GM23338 (cell line): ENCODE results near the gene FAM241A. TPM values are rescaled to one million over a fixed set of nuclear protein-coding genes. Genes with fewer than 3 reads are reported as not detected.
A peak's percentile ranks its signal among the peaks of the same experiment; 100 is the strongest.

Experiments used
- ATAC-seq: fragments of 200-7000 bp; cut with Tn5 transposase; 3 replicates; pipeline ENCODE4 v1.9.1; 2020
- DNase-seq: peaks from one replicate; pipeline ENCODE4 v3.0.0-alpha.2; 2015; ENCODE audit warnings: low spot score
- H2AFZ ChIP-seq: fragments of 200-600 bp; sonication (generic); 2 replicates; pipeline ENCODE4 v1.8.0; 2016; ENCODE audit warnings: antibody characterized with exemption, mild to moderate bottlenecking, moderate library complexity
- H3F3A ChIP-seq: fragments of 200-600 bp; sonication (generic); replicated peaks from 2 replicates; pipeline ENCODE4 v1.8.0; 2017; ENCODE audit warnings: antibody characterized with exemption, mixed run types, low read depth
- H3K27ac ChIP-seq: fragments of 200-600 bp; sonication (generic); 2 replicates; pipeline ENCODE4 v1.6.1; 2016; ENCODE audit warnings: low read depth
- H3K27me3 ChIP-seq: fragments of 200-600 bp; sonication (generic); 2 replicates; pipeline ENCODE4 v1.8.0; 2016; ENCODE audit warnings: mild to moderate bottlenecking, mixed run types, moderate library complexity; ENCODE audit not compliant: insufficient read depth
- H3K36me3 ChIP-seq: fragments of 200-600 bp; sonication (generic); 2 replicates; pipeline ENCODE4 v1.8.0; 2016; ENCODE audit warnings: mild to moderate bottlenecking; ENCODE audit not compliant: insufficient read depth
- H3K4me1 ChIP-seq: fragments of 200-600 bp; sonication (generic); 2 replicates; pipeline ENCODE4 v1.8.0; 2016; ENCODE audit warnings: mild to moderate bottlenecking, moderate library complexity; ENCODE audit not compliant: insufficient read depth
- H3K4me2 ChIP-seq: fragments of 200-600 bp; sonication (generic); 2 replicates; pipeline ENCODE4 v1.7.1; 2017; ENCODE audit warnings: mixed run types
- H3K4me3 ChIP-seq: fragments of 200-600 bp; sonication (generic); 2 replicates; pipeline ENCODE4 v1.6.1; 2016; ENCODE audit warnings: mixed run types
- H3K79me2 ChIP-seq: fragments of 200-600 bp; sonication (generic); replicated peaks from 2 replicates; pipeline ENCODE4 v1.8.0; 2017; ENCODE audit warnings: mild to moderate bottlenecking; ENCODE audit not compliant: insufficient read depth
- H3K9me2 ChIP-seq: fragments of 200-600 bp; sonication (generic); 2 replicates; pipeline ENCODE4 v1.8.0; 2017; ENCODE audit not compliant: insufficient read depth
- H4K20me1 ChIP-seq: fragments of 200-600 bp; sonication (generic); replicated peaks from 2 replicates; pipeline ENCODE4 v1.8.0; 2017; ENCODE audit warnings: mild to moderate bottlenecking; ENCODE audit not compliant: insufficient read depth
- H3K27ac Mint-ChIP-seq: 2 replicates; pipeline ENCODE4 v1.8.0; 2020; ENCODE audit warnings: inconsistent platforms, mild to moderate bottlenecking, moderate library complexity, mixed read lengths
- H3K27me3 Mint-ChIP-seq: 3 replicates; pipeline ENCODE4 v1.8.0; 2022; ENCODE audit warnings: low read depth, mild to moderate bottlenecking, moderate library complexity, mixed read lengths, inconsistent platforms; ENCODE audit not compliant: insufficient read depth, poor library complexity
- H3K36me3 Mint-ChIP-seq: 3 replicates; pipeline ENCODE4 v1.8.0; 2021; ENCODE audit warnings: low read depth, mild to moderate bottlenecking, inconsistent platforms, moderate library complexity, mixed read lengths
- H3K4me1 Mint-ChIP-seq: 3 replicates; pipeline ENCODE4 v1.8.0; 2020; ENCODE audit warnings: mild to moderate bottlenecking, inconsistent platforms, mixed read lengths
- H3K4me3 Mint-ChIP-seq: 3 replicates; pipeline ENCODE4 v1.8.0; 2021; ENCODE audit warnings: moderate library complexity, mild to moderate bottlenecking, inconsistent platforms, mixed read lengths
- H3K9me3 Mint-ChIP-seq: 3 replicates; pipeline ENCODE4 v1.8.0; 2020; ENCODE audit warnings: moderate library complexity, mild to moderate bottlenecking, inconsistent platforms, mixed read lengths
- CREB1 ChIP-seq: fragments of 250-450 bp; sonication (Bioruptor Pico); IDR thresholded peaks from 2 replicates; pipeline ENCODE4 v1.5.0; 2020; ENCODE audit warnings: low read depth, mild to moderate bottlenecking, moderate library complexity
- CTCF ChIP-seq, 2 experiments: fragments of 200-600 bp in 1 of 2; sonication (generic) in 1 of 2; conservative IDR thresholded peaks; 2 replicates each; pipeline versions ENCODE4 v1.5.1 to v1.6.1; 2016 to 2017; ENCODE audit warnings: antibody characterized with exemption in 2 of 2, low read depth in 2 of 2, mild to moderate bottlenecking in 2 of 2, moderate library complexity in 1 of 2
- EZH2 ChIP-seq: fragments of 200-600 bp; sonication (generic); IDR thresholded peaks from one replicate; pipeline ENCODE4 v1.8.0; 2017; ENCODE audit warnings: antibody characterized with exemption, mild to moderate bottlenecking, low read depth; ENCODE audit not compliant: unreplicated experiment
- EZH2phosphoT487 ChIP-seq: fragments of 200-600 bp; sonication (generic); IDR thresholded peaks from one replicate; pipeline ENCODE4 v1.8.1; 2018; ENCODE audit warnings: antibody characterized with exemption; ENCODE audit not compliant: unreplicated experiment
- NANOG ChIP-seq: IDR thresholded peaks from 2 replicates; pipeline ENCODE4 v1.6.1; 2016; ENCODE audit warnings: antibody characterized with exemption, borderline replicate concordance
- POLR2AphosphoS5 ChIP-seq: IDR thresholded peaks from 2 replicates; pipeline ENCODE4 v1.6.1; 2016; ENCODE audit warnings: antibody characterized with exemption, low read depth
- STAT1 ChIP-seq: IDR thresholded peaks from one replicate; pipeline ENCODE4 v1.6.1; 2016; ENCODE audit warnings: antibody characterized with exemption; ENCODE audit not compliant: unreplicated experiment
- ZNF114 ChIP-seq: fragments of 250-450 bp; sonication (Bioruptor Pico); IDR thresholded peaks from 2 replicates; pipeline ENCODE4 v1.5.0; 2020; ENCODE audit warnings: mild to moderate bottlenecking, moderate library complexity
- ZNF462 ChIP-seq: fragments of 250-450 bp; sonication (Bioruptor Pico); IDR thresholded peaks from 2 replicates; pipeline ENCODE4 v1.5.0; 2020; ENCODE audit warnings: mild to moderate bottlenecking, moderate library complexity
- polyA plus RNA-seq: library from polyadenylated mRNA; unstranded; fragments of >200 nt; fragmentation: Nextera tagmentation; extraction: Ambion mirVana; gene quantifications from 2 replicates; pipeline ENCODE4 v1.2.1, GENCODE V29; 2016
- total RNA-seq: library from RNA; depleted of rRNA; stranded (reverse); fragments of >200 nt; shearing (Covaris generic); gene quantifications from 2 replicates; pipeline ENCODE4 v1.2.3, GENCODE V29; 2014

FAM241A gene
- total and polyA plus RNA-seq, 2 experiments from 2014 or later, result 0.58 to 0.63 TPM

- Mint-ChIP-seq H3K4me3 (no peak overlapping the region), H3K27me3 (no peaks in the 10 kb centered on the region), H3K4me1 (peaks cover 31% of the 10 kb centered on the region), H3K36me3 (no peaks in the 10 kb centered on the region; the same call in 2 of the 3 replicates), H3K27ac (no peak overlapping the region), H3K9me3 (no peaks in the 10 kb centered on the region; the same call in 2 of the 3 replicates)
- DNase-seq (no peak), ATAC-seq (no peak)
- no peaks in the 10 kb centered on the region for H3K9me2 ChIP-seq
- peaks cover 35% of the 10 kb centered on the region for H3K4me1 ChIP-seq
- no peaks in the 10 kb centered on the region for H3K36me3 ChIP-seq
- TF ChIP-seq EZH2, result no peak
- TF ChIP-seq NANOG, result no peak
- no peak for TF ChIP-seq CREB1 (CRISPR knock-in tag)
- TF ChIP-seq EZH2phosphoT487, result no peak
- TF ChIP-seq CTCF (conservative IDR thresholded peaks at IDR 0.05; ENCODE audit: low read depth in 2 of 2), result no peak
- H3F3A ChIP-seq, result no peaks in the 10 kb centered on the region
- no peak overlapping the region for H3K27ac ChIP-seq
- no peak overlapping the region for H2AFZ ChIP-seq
- H3K27me3 ChIP-seq, result no peaks in the 10 kb centered on the region
- H3K79me2 ChIP-seq, result no peaks in the 10 kb centered on the region
- H3K4me3 ChIP-seq, result no peak overlapping the region
- H3K4me2 ChIP-seq, result no peak overlapping the region
- H4K20me1 ChIP-seq, result no peaks in the 10 kb centered on the region
Observed at GRCh38 chr4:112125416-112125815, 19.8 kb upstream of the FAM241A start.

- peaks cover 42% of the 10 kb centered on the region for H3K4me1 ChIP-seq
- no peaks in the 10 kb centered on the region for H3K27me3 ChIP-seq
- Mint-ChIP-seq H3K4me1 (peaks cover 40% of the 10 kb centered on the region), H3K36me3 (no peaks in the 10 kb centered on the region), H3K27ac (peak overlapping the region; percentile 53), H3K9me3 (no peaks in the 10 kb centered on the region), H3K4me3 (no peak overlapping the region), H3K27me3 (no peaks in the 10 kb centered on the region)
- H3K9me2 ChIP-seq, result no peaks in the 10 kb centered on the region
- DNase-seq (no peak), ATAC-seq (no peak)
- H3K27ac ChIP-seq, result peak overlapping the region; percentile 10; the same call in 1 of the 2 replicates
- peak overlapping the region; percentile 10; the same call in 1 of the 2 replicates for H3K4me2 ChIP-seq
- H4K20me1 ChIP-seq, result no peaks in the 10 kb centered on the region
- H3K4me3 ChIP-seq, result no peak overlapping the region
- no peaks in the 10 kb centered on the region for H3F3A ChIP-seq
- peak overlapping the region; percentile 48; the same call in 1 of the 2 replicates for H2AFZ ChIP-seq
- no peaks in the 10 kb centered on the region for H3K79me2 ChIP-seq
- H3K36me3 ChIP-seq, result no peaks in the 10 kb centered on the region
- TF ChIP-seq EZH2 (no peak), CTCF (conservative IDR thresholded peaks at IDR 0.05; ENCODE audit: low read depth in 2 of 2) (no peak), ZNF114 (CRISPR knock-in tag) (no peak), ZNF462 (CRISPR knock-in tag) (no peak), STAT1 (no peak), EZH2phosphoT487 (no peak), POLR2AphosphoS5 (no peak), CREB1 (CRISPR knock-in tag) (no peak)
Observed at GRCh38 chr4:112127048-112127637, 18.1 kb upstream of the FAM241A start.
